Fibroblast of villous mesenchyme (primary cell): ENCODE measurements around the gene PDGFRB. TPM values are rescaled to one million over a fixed set of nuclear protein-coding genes. Genes with fewer than 3 reads are reported as not detected.

Source experiments
- DNase-seq: peaks from one replicate; pipeline ENCODE4 v3.0.0-alpha.2; 2010; ENCODE audit warnings: low read depth
- H3K4me3 ChIP-seq: 2 replicates; pipeline ENCODE4 v1.5.1; 2011; ENCODE audit warnings: low read depth, mild to moderate bottlenecking, low read length
- CTCF ChIP-seq: IDR thresholded peaks from 2 replicates; pipeline ENCODE4 v1.5.1; 2012; ENCODE audit warnings: low read depth, mild to moderate bottlenecking, low read length; ENCODE audit not compliant: insufficient read depth
- total RNA-seq: library from RNA; depleted of rRNA; stranded (reverse); fragments of >200 nt; gene quantifications from 2 replicates; pipeline ENCODE4 v1.2.3, GENCODE V29; 2012

PDGFRB gene
- total RNA-seq, 1 donor: 341 TPM

- no peak for DNase-seq
- TF ChIP-seq CTCF: no peak
- H3K4me3 ChIP-seq: no peak overlapping the region
These were observed 10.5 kb upstream of the PDGFRB start for GRCh38 chr5:150166037-150166649.

- H3K4me3 ChIP-seq: no peak overlapping the region
- no peak for DNase-seq
- no peak for TF ChIP-seq CTCF
These were observed 8.8 kb upstream of the PDGFRB start for GRCh38 chr5:150164211-150164980.

- peak; percentile 28 for TF ChIP-seq CTCF
- DNase-seq: no peak
- no peak overlapping the region for H3K4me3 ChIP-seq
These were observed 8.0 kb upstream of the PDGFRB start for GRCh38 chr5:150163547-150164059.

GRCh38 chr5:150163035-150163434 lies 7.4 kb upstream of the PDGFRB start:
- TF ChIP-seq CTCF: no peak
- DNase-seq: no peak
- H3K4me3 ChIP-seq: no peak overlapping the region

GRCh38 chr5:150162142-150162513 lies 6.5 kb upstream of the PDGFRB start:
- no peak for TF ChIP-seq CTCF
- no peak overlapping the region for H3K4me3 ChIP-seq
- DNase-seq: peak; percentile 75

- peak; percentile 80 for DNase-seq
- TF ChIP-seq CTCF: peak; percentile 99
- H3K4me3 ChIP-seq: no peak overlapping the region
These were observed 5.8 kb upstream of the PDGFRB start for GRCh38 chr5:150161242-150162141.
